Effector CD4-positive, alpha-beta T cell (primary cell): ENCODE data around the gene LEMD3.
"Not testable (repeated sequence)": the region's sequence is repeated elsewhere in the genome, so short reads cannot be mapped to it uniquely, and the experiment has no call there.

Experiments
- DNase-seq: peaks from one replicate; pipeline ENCODE4 v3.0.0-alpha.2; 2020

Gene LEMD3

DNA sequence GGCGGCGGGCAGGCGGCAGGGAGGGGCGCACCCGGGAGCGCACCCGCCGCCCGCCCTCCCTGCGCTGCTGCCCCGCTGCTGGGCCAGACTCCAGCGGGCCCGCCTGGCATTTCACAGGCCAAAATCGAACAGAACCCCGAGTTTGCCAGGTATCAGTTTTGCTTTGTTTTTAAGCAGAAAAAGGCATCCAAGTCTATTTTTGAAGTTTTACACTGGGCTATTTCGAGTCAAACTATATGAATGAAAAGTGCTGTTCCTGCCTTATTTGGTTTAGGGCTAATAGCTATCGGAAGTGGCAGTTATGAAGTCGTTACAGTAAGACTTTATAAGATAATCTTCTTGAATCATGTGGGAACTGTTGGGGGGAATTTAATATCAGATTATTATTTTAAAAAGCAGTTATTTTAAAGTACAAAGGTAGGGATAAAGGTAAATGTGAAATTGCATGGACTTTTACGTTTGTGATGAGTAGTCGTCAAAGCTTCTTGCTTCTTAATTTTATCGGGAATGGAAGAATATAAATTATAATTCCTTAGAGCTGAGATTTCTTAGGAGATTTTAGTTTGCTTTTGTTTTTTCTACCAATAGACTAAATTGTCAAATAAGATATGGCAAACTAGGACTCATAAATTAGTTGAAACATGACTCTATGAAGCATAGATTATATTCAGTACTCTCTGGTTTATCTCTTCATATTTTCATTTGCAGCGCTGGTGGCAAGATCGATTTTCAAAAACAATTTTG, 110.2 kb downstream of the LEMD3 start:
- no peak for DNase-seq

- no peak for DNase-seq
Observed at GRCh38 chr12:65280306-65280705, 110.9 kb downstream of the LEMD3 start.

GRCh38 chr12:65282840-65283239, 113.5 kb downstream of the LEMD3 start:
- no peak for DNase-seq

DNA sequence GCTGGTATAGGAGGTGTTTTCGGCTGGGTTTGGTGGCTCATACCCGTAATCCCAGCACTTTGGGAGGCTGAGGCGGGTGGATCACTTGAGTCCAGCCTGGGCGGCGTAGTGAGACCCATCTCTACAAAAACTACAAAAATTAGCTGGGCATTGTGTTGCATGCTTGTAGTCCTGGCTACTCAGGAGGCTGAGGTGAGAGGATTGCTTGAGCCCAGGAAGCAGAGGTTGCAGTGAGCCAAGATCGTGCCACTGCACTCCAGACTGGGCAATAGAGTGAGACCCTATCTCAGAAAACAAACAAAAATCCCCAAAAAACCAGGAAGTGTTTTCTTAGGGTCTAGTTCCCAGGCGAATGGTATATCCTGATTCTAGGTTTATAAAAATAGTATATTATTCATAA, 116.1 kb downstream of the LEMD3 start:
- not testable (repeated sequence) for DNase-seq

DNA sequence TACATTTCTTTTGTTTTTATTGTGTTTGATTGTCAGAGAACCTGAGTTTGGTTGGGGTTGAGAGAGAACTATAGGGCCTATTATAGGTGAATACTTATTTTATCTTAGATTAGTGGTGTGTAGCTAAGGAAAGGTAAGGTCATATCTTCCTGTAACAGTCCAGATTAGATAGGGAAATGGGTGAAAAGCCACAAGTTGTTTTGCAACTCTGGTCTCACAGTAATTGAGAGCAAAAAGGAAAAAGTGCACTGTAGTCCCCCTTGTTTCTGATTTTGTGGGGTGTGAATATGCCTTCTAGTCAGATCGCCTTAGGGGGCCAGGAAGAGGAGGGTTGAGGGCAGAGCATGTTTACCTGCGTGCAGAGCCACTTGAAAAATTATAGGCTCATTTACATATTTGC, 118.0 kb downstream of the LEMD3 start:
- DNase-seq: no peak

GRCh38 chr12:65292241-65292640, 122.9 kb downstream of the LEMD3 start:
- no peak for DNase-seq

- DNase-seq: no peak
Observed at GRCh38 chr12:65293735-65294134, 124.4 kb downstream of the LEMD3 start.

DNA sequence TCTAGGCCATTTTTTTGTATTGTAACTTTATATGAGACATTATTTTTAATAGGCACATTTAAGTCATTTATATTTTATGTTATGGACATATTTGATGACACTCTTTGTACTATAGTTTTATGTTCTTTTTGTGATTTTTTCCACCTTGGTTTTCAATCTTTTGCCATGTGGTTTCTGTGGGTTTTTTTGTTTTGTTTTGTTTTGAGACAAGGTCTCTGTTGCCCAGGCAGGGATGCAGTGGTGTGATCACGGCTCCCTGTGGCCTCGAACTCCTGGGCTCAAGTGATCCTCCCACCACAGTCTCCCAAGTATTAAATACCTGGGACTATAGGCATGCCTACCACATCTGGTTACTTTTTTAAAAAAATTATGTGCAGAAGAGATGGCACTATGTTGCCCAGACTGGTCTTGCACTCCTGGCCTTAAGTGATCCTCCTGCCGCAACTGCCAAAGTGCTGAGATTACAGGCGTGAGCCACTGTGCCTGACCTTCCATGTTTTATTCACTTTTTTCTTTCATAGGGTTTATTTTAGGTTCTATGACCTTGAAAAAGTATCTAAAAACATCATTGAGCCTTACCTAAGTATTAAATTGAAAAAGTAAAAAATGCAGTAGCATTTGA, 125.4 kb downstream of the LEMD3 start:
- no peak for DNase-seq

DNA sequence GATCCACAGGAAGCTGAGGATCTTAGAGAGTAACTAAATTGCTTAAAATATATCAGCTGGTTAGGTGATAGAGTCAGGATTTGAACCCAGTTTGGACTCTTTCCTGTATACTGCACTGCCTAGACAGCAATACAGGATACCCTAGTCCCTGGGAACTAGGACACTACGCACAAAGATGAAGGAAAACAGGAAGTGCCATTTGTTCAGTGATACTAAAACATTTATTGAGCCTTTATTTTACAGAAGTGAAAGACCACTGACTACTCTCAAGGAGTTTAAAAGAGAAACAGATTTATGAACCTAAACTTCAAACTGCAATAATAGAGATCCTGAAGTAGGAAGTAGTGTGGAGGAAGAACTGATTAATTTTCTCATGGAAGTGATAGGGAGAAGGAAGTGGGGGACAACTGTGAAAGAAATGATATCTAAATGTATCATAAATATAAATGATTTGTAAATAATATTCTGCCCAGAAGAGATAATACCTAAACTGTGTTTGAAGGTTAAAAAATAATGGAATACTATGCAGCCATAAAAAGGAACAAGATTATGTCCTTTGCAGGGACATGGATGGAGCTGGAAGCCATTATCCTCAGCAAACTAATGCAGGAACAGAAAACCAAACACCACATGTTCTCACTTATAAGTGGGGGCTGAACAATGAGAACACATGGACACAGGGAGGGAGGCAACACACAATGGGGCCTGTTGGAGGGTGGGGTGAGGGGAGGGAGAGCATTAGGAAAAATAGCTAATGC, 127.3 kb downstream of the LEMD3 start:
- DNase-seq: no peak
